MG63 (cell line): ENCODE data around the gene TRMT10A. TPM values are rescaled to one million over a fixed set of nuclear protein-coding genes. Genes with fewer than 3 reads are reported as not detected.

Experiments used
- DNase-seq: peaks from one replicate; pipeline ENCODE4 v3.0.0-alpha.2; 2020
- H3K27me3 ChIP-seq: fragments of 250-450 bp; sonication (Bioruptor Pico); 2 replicates; pipeline ENCODE4 v1.5.1; 2020; ENCODE audit warnings: mild to moderate bottlenecking, moderate library complexity
- H3K36me3 ChIP-seq: fragments of 250-450 bp; sonication (Bioruptor Pico); 2 replicates; pipeline ENCODE4 v1.5.1; 2020; ENCODE audit warnings: mild to moderate bottlenecking, moderate library complexity
- H3K4me3 ChIP-seq: fragments of 250-450 bp; sonication (Bioruptor Pico); 2 replicates; pipeline ENCODE4 v1.5.1; 2020; ENCODE audit warnings: mild to moderate bottlenecking, moderate library complexity
- H3K9me3 ChIP-seq: fragments of 250-450 bp; sonication (Bioruptor Pico); 2 replicates; pipeline ENCODE4 v1.5.1; 2020; ENCODE audit warnings: mild to moderate bottlenecking, moderate library complexity
- total RNA-seq: library from RNA; depleted of rRNA; stranded (reverse); fragments of >200 nt; shearing (Covaris generic); gene quantifications from 2 replicates; pipeline ENCODE4 v1.2.3, GENCODE V29; 2014; ENCODE audit warnings: low replicate concordance; rRNA removed

TRMT10A gene
- total RNA-seq, result 7.9 and 32.2 TPM in 2 replicates

- Histone ChIP-seq H3K36me3 (no peaks in the 10 kb centered on the region), H3K4me3 (peak within 1 kb of the TSS; percentile 69), H3K27me3 (no peaks in the 10 kb centered on the region), H3K9me3 (no peaks in the 10 kb centered on the region)
- DNase-seq, result peak; percentile 96
Observed at GRCh38 chr4:99563310-99564186, at the start of gene TRMT10A. TSS of gene TRMT10A (minus strand) at chr4:99564039. CDS start at chr4:99559338, 4,701 bp downstream.

DNA sequence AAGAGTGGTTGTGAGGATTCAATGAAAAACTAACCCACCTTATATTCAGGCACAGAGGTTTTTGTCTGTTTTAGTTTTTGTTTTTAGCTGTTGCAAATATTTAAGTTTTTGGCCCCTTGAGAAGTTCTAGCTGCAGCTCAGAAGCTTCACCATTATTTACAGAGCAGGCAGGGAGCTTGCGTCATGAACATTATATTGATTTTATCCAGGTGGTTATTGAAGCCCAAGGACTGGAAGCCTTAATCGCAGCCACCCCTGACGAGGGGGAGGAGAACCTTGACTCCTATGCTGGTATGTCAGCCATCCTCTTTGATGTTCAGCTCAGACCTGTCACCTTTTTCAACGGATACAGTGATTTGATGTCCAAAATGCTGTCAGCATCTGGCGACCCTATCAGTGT lies 48.9 kb upstream of the TRMT10A start:
- H3K36me3 ChIP-seq, result no peaks in the 10 kb centered on the region
- no peaks in the 10 kb centered on the region for H3K9me3 ChIP-seq
- H3K4me3 ChIP-seq, result no peak overlapping the region
- H3K27me3 ChIP-seq, result no peaks in the 10 kb centered on the region
- DNase-seq, result no peak

DNA sequence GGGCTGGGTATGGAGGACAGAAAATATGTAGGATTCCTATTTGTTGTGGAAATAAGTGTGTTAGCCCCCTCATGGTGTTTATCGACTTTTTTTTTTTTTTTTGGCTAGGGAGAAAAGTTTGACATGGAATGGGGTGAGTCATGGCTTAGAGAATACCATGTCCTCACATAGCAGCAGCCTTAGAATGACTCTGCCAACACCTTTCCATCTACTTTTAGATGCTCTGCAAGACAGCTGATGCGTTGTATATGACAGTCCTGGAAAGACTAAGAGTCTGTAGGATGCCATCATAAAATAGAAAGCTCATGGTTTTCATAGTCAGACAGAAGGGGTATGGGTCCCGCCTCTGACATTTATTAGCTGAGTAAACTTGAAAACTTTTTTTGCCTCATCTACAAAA lies 48.4 kb upstream of the TRMT10A start:
- DNase-seq, result no peak
- Histone ChIP-seq H3K9me3 (no peaks in the 10 kb centered on the region), H3K36me3 (no peaks in the 10 kb centered on the region), H3K4me3 (no peak overlapping the region), H3K27me3 (no peaks in the 10 kb centered on the region)

DNA sequence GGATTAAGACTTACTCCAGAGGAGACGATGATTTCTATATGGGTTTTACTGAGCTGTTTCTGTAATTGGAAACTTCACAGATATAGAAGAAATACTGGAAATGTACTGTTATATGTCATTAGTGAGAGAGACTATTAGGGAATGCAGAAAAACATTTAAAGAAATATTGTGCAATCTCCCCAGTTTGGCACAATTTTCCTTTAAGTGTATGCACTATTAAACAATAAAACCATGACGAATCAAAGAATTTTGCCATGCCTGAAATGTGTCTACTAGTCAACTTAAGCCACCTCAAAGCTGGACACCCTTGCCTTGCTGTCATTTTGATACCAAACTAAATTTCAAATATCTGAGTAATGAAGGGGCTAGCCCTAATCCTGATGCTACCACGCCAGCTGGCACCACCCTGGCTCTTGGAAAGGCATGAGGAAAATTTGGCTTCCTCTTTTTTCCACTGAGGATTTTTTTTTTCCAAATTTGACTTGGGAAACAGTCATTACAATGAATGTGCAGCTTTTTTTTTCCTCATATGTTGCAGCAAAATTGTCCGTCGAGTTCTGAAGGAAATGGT lies 46.9 kb upstream of the TRMT10A start:
- Histone ChIP-seq H3K4me3 (no peak overlapping the region), H3K9me3 (no peaks in the 10 kb centered on the region), H3K36me3 (no peaks in the 10 kb centered on the region), H3K27me3 (no peaks in the 10 kb centered on the region)
- DNase-seq, result peak; percentile 35

DNA sequence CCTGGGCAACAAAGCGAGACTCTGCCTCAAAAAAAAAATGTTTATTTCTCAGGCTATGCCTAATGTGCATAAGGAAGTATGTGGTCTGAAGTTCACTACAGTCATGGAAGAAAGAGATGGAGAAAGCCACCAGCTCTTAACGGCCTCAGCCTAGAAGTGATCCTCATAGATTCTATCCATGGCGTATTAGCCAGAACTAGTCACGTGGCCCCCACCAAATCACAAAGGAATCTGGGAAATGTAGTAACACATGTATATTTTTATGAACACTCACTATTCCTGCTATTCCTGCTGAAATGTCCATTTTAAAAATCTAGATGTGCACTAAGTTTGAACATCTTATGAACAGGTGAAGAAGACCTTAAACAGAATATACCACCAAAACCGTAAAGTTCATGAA lies 44.6 kb upstream of the TRMT10A start:
- H3K9me3 ChIP-seq, result no peaks in the 10 kb centered on the region
- DNase-seq, result no peak
- H3K36me3 ChIP-seq, result no peaks in the 10 kb centered on the region

GRCh38 chr4:99606716-99607115 lies 42.9 kb upstream of the TRMT10A start:
- DNase-seq, result no peak
- H3K4me3 ChIP-seq, result no peak overlapping the region
- H3K9me3 ChIP-seq, result no peaks in the 10 kb centered on the region
- H3K36me3 ChIP-seq, result no peaks in the 10 kb centered on the region
- no peaks in the 10 kb centered on the region for H3K27me3 ChIP-seq

More for the DNA sequence above, 44.6 kb upstream of the TRMT10A start:
- Histone ChIP-seq H3K27me3 (no peaks in the 10 kb centered on the region), H3K4me3 (no peak overlapping the region)

- Histone ChIP-seq H3K9me3 (no peaks in the 10 kb centered on the region), H3K36me3 (no peaks in the 10 kb centered on the region), H3K4me3 (no peak overlapping the region), H3K27me3 (no peaks in the 10 kb centered on the region)
- no peak for DNase-seq
Observed at GRCh38 chr4:99594818-99595217, 31.0 kb upstream of the TRMT10A start.

GRCh38 chr4:99593781-99594641 lies 30.2 kb upstream of the TRMT10A start:
- no peak overlapping the region for H3K4me3 ChIP-seq
- H3K36me3 ChIP-seq, result no peaks in the 10 kb centered on the region
- H3K9me3 ChIP-seq, result no peaks in the 10 kb centered on the region
- no peaks in the 10 kb centered on the region for H3K27me3 ChIP-seq
- DNase-seq, result no peak

- H3K9me3 ChIP-seq, result no peaks in the 10 kb centered on the region
- no peaks in the 10 kb centered on the region for H3K27me3 ChIP-seq
- no peaks in the 10 kb centered on the region for H3K36me3 ChIP-seq
- no peak overlapping the region for H3K4me3 ChIP-seq
- DNase-seq, result no peak
Observed at GRCh38 chr4:99591757-99592156, 27.9 kb upstream of the TRMT10A start.

GRCh38 chr4:99587803-99588202 lies 24.0 kb upstream of the TRMT10A start:
- no peaks in the 10 kb centered on the region for H3K36me3 ChIP-seq
- no peak for DNase-seq
- no peaks in the 10 kb centered on the region for H3K9me3 ChIP-seq
- H3K4me3 ChIP-seq, result no peak overlapping the region
- no peaks in the 10 kb centered on the region for H3K27me3 ChIP-seq

DNA sequence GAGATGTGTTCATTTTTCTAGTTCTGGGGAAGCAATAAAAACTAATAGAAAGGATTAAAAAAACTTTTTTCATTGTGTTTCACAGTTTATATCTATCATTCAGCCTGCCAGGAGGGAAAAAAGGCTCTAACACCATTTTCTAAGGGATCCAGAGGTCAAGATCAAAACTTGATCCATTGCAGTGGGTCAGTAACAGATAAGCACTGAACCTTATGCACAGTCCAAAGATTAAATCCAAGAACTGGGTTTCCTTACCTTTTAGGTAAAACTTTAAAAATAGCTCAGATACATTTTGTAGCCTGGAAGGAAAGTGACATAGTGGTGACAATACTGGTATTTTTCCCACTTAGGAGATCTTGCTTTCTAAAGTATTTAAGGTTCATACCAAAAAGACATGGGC lies 23.5 kb upstream of the TRMT10A start:
- Histone ChIP-seq H3K36me3 (no peaks in the 10 kb centered on the region), H3K27me3 (no peaks in the 10 kb centered on the region), H3K9me3 (no peaks in the 10 kb centered on the region), H3K4me3 (no peak overlapping the region)
- no peak for DNase-seq

GRCh38 chr4:99586797-99587196 lies 23.0 kb upstream of the TRMT10A start:
- no peaks in the 10 kb centered on the region for H3K27me3 ChIP-seq

GRCh38 chr4:99586322-99586721 lies 22.5 kb upstream of the TRMT10A start:
- Histone ChIP-seq H3K9me3 (no peaks in the 10 kb centered on the region), H3K36me3 (no peaks in the 10 kb centered on the region), H3K4me3 (no peak overlapping the region), H3K27me3 (no peaks in the 10 kb centered on the region)
- DNase-seq, result no peak

More at GRCh38 chr4:99586797-99587196, 23.0 kb upstream of the TRMT10A start:
- no peaks in the 10 kb centered on the region for H3K9me3 ChIP-seq
- no peak overlapping the region for H3K4me3 ChIP-seq
- DNase-seq, result no peak
- H3K36me3 ChIP-seq, result no peaks in the 10 kb centered on the region

GRCh38 chr4:99585516-99585915 lies 21.7 kb upstream of the TRMT10A start:
- no peaks in the 10 kb centered on the region for H3K9me3 ChIP-seq
- H3K36me3 ChIP-seq, result no peaks in the 10 kb centered on the region
- no peaks in the 10 kb centered on the region for H3K27me3 ChIP-seq
- no peak for DNase-seq
- H3K4me3 ChIP-seq, result no peak overlapping the region

GRCh38 chr4:99578714-99579113 lies 14.9 kb upstream of the TRMT10A start:
- no peaks in the 10 kb centered on the region for H3K27me3 ChIP-seq
- H3K9me3 ChIP-seq, result no peaks in the 10 kb centered on the region
- H3K36me3 ChIP-seq, result no peaks in the 10 kb centered on the region
- no peak overlapping the region for H3K4me3 ChIP-seq
- DNase-seq, result no peak

DNA sequence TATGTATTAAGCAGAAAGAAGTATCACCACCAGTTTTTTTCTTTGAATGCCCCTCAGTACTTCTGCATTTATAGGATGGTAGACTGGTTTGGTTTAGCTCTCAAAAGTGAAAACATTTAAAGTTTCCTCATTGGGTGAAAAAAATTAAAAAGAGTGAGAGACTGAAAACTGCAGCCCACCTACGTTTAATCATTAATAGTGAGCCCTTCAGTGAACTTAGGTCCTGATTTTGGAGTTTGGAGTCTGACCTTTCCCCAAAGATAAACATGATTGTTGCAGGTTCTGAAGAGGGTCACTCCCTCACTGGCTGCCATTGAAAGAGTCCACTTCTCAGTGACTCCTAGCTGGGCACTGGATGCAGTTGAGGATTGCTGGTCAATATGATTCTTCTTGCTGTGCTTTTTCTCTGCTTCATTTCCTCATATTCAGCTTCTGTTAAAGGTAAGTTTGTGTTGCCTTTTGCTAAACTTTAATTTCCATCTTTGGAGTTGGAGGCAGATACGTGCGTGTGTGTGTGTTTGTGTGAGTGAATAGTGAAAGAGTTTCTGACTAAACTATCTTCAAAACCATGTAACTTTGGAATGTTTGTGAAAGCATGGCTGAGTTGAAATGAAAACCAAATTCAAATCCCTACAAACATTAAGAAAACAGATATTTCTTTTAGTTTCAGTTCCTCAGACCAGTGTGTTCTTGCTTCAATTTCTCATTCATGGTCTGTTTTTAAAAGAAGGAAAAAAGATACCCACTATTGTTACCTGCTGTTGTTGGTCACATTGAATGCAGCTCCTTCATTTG lies 10.9 kb upstream of the TRMT10A start, which contains the start of gene MTTP:
MTTP (plus strand) TSS at position 295 of the 795 bp plus-strand sequence; CDS start at position 381, 86 bp downstream.
- H3K4me3 ChIP-seq, result no peak within 1 kb of the TSS
- DNase-seq, result no peak
- 0 out of 2 replicates have a peak, but pooled peaks cover 5% of the 10 kb centered on the region for H3K27me3 ChIP-seq
- no peaks in the 10 kb centered on the region for H3K36me3 ChIP-seq
- no peaks in the 10 kb centered on the region for H3K9me3 ChIP-seq
